ENCODE measurements around the gene OR52E5.

The OR52E5 gene

DNA sequence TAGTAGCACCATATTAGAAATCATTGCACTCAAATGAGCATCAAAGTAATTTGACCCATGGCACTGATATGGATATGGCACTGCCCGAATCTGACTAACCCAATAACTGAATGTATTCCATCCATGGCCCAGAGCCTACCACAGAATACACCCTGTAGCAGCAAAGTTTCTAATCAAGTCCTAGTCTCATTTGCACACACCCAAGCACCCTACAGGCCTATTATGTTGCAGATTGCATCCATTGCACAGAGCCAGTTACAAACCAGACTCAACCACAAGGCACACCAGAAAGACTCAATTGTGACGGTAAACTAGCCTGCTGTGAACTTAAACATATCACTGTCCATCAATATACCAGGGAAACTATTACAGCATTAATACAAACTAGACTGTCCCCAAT, 6.5 kb downstream of the OR52E5 start:
- H3K9me3 ChIP-seq (ENCODE audit: control insufficient read depth in 1 of 2, low read length in 2 of 2) = no peaks in the 10 kb centered on the region
- no peaks in the 10 kb centered on the region for H3K4me1 ChIP-seq (ENCODE audit: control insufficient read depth in 1 of 2, insufficient read depth in 2 of 2, low read length in 2 of 2)
- H3K27me3 ChIP-seq (ENCODE audit: low read depth, low read length) = no peaks in the 10 kb centered on the region
- H3K27ac ChIP-seq (ENCODE audit: low read length) = no peak overlapping the region
- no peaks in the 10 kb centered on the region for H3K36me3 ChIP-seq (ENCODE audit: control insufficient read depth in 1 of 2, insufficient read depth in 2 of 2, low read length in 2 of 2)
- no peak overlapping the region for H3K4me3 ChIP-seq (ENCODE audit: low read depth in 1 of 2, low read length in 2 of 2)

DNA sequence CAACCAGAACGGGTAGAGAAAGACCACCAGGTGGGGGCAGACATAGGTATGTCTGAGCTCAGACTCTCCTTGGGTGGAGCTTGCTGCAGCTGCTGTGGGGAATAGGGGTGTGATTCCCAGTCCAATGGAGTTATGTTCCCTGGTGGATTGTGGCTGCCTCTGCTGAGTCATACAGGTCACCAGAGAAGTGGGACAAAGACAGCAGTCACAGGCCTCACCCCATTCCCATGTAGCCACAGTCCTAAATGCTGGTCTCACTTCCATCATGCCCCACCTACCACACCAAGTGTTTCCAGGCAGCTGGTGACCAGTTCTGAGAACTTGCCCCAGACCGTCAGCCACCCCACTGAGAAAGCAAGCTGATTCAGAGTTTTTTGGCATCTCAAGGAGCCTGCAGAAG, 17.5 kb downstream of the OR52E5 start:
- H3K36me3 ChIP-seq (ENCODE audit: control insufficient read depth in 1 of 2, insufficient read depth in 2 of 2, low read length in 2 of 2) = no peaks in the 10 kb centered on the region
- H3K27ac ChIP-seq (ENCODE audit: low read length) = no peak overlapping the region
- H3K4me3 ChIP-seq (ENCODE audit: low read depth in 1 of 2, low read length in 2 of 2) = no peak overlapping the region
- no peaks in the 10 kb centered on the region for H3K27me3 ChIP-seq (ENCODE audit: low read depth, low read length)
- no peaks in the 10 kb centered on the region for H3K4me1 ChIP-seq (ENCODE audit: control insufficient read depth in 1 of 2, insufficient read depth in 2 of 2, low read length in 2 of 2)
- peaks cover 0 to 5% of the 10 kb centered on the region in 2 donors for H3K9me3 ChIP-seq (ENCODE audit: control insufficient read depth in 1 of 2, low read length in 2 of 2)

DNA sequence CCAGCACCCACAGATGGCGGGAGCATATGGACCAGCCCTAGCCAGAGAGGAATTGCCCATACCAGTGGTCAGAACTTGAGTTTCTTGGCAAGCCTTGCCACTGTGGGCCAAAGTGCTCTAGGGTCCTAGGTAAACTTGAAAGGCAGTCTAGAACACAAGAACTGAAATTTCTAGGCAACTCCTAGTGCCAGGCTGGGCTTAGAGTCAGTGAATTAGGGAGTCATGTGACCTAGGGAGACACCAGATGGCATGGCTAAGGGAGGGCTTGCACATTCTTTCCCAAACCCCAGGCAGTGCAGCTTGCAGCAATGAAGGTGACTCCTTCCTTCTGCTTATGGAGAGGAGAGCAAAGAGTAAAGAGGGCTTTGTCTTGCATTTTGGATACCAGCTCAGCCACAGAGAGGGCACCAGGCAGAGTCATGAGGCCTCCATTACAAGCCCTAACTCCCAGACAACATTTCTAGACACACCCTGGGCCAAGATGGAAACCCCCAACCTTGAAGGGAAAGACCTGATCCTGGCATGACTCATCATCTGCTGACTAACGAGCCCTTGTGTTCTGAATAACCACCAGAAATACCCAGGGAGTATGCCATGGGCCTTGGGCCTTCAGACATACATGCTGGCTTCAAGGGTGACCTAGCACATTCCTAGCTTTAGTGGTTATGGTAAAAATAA, 29.9 kb downstream of the OR52E5 start:
- Histone ChIP-seq H3K36me3 (ENCODE audit: control insufficient read depth in 1 of 2, insufficient read depth in 2 of 2, low read length in 2 of 2) (no peaks in the 10 kb centered on the region), H3K4me1 (ENCODE audit: control insufficient read depth in 1 of 2, insufficient read depth in 2 of 2, low read length in 2 of 2) (no peaks in the 10 kb centered on the region), H3K27me3 (ENCODE audit: low read depth, low read length) (no peaks in the 10 kb centered on the region), H3K27ac (ENCODE audit: low read length) (no peak overlapping the region), H3K4me3 (ENCODE audit: low read depth in 1 of 2, low read length in 2 of 2) (no peak overlapping the region), H3K9me3 (ENCODE audit: control insufficient read depth in 1 of 2, low read length in 2 of 2) (peaks cover 0 to 6% of the 10 kb centered on the region in 2 donors)

DNA sequence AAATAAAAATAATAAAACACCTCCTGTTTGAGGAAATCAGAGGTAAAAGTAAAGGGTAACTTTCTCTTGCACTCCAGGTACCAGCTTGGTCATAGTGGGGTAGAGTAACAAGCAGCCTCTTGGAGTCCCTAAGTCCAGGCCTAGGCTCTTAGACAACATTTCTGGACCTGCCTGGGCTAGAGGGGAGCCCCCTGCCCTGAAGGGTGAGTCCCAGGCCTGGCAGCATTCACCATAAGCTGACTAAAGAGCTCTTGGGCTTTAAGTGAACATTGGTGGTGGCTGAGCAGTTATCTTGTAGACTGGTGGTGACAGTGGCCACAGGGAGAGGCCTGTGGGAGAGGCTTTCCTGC, 30.4 kb downstream of the OR52E5 start:
- Histone ChIP-seq H3K36me3 (ENCODE audit: control insufficient read depth in 1 of 2, insufficient read depth in 2 of 2, low read length in 2 of 2) (no peaks in the 10 kb centered on the region), H3K9me3 (ENCODE audit: control insufficient read depth in 1 of 2, low read length in 2 of 2) (peaks cover 0 to 11% of the 10 kb centered on the region in 2 donors), H3K4me1 (ENCODE audit: control insufficient read depth in 1 of 2, insufficient read depth in 2 of 2, low read length in 2 of 2) (no peaks in the 10 kb centered on the region), H3K4me3 (ENCODE audit: low read depth in 1 of 2, low read length in 2 of 2) (no peak overlapping the region), H3K27ac (ENCODE audit: low read length) (no peak overlapping the region), H3K27me3 (ENCODE audit: low read depth, low read length) (no peaks in the 10 kb centered on the region)

DNA sequence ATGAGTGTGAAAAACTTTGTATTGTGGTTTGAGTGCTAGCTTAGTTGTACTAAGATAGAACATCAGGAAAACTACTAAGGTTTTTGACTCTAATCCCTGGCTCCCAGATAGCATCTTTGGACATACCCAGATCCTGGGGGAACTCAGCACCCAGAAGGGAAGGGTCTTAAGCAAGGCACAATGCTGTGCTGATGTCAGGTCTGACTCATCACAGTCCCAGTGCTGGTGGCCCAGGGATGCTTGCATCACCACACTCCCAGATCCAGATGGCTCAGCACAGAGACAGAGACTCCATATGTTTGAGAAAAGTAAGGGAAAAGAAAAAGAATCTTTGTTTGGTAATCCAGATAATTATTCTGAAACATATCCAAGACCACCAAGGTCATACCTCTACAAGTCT, 30.8 kb downstream of the OR52E5 start:
- Histone ChIP-seq H3K27me3 (ENCODE audit: low read depth, low read length) (no peaks in the 10 kb centered on the region), H3K36me3 (ENCODE audit: control insufficient read depth in 1 of 2, insufficient read depth in 2 of 2, low read length in 2 of 2) (no peaks in the 10 kb centered on the region), H3K4me3 (ENCODE audit: low read depth in 1 of 2, low read length in 2 of 2) (no peak overlapping the region), H3K4me1 (ENCODE audit: control insufficient read depth in 1 of 2, insufficient read depth in 2 of 2, low read length in 2 of 2) (no peaks in the 10 kb centered on the region), H3K9me3 (ENCODE audit: control insufficient read depth in 1 of 2, low read length in 2 of 2) (peaks cover 0 to 13% of the 10 kb centered on the region in 2 donors), H3K27ac (ENCODE audit: low read length) (no peak overlapping the region)

DNA sequence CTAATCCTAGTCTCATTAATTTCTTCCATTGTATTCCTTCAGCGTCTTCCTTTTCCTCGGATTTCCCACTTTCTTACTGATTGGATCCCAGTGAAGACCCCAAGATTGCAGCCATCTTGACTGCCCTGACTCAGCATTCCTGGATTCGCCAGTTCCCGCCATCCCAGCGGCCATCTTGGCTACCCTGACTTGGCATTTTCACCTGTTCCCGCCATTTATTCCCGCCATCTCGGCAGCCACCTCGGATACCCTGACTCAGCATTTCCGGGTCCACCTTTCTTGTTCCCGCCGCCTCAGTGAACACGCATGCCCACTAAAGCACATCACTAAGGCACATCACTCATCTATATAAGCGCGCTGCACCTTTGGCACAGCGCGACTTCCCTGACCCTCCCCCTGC, 35.3 kb downstream of the OR52E5 start:
- H3K36me3 ChIP-seq (ENCODE audit: control insufficient read depth in 1 of 2, insufficient read depth in 2 of 2, low read length in 2 of 2) = no peaks in the 10 kb centered on the region
- H3K4me3 ChIP-seq (ENCODE audit: low read depth in 1 of 2, low read length in 2 of 2) = no peak overlapping the region
- no peaks in the 10 kb centered on the region for H3K4me1 ChIP-seq (ENCODE audit: control insufficient read depth in 1 of 2, insufficient read depth in 2 of 2, low read length in 2 of 2)
- H3K27me3 ChIP-seq (ENCODE audit: low read depth, low read length) = no peaks in the 10 kb centered on the region
- no peak overlapping the region for H3K27ac ChIP-seq (ENCODE audit: low read length)
- H3K9me3 ChIP-seq (ENCODE audit: control insufficient read depth in 1 of 2, low read length in 2 of 2) = peaks cover 0 to 15% of the 10 kb centered on the region in 2 donors

DNA sequence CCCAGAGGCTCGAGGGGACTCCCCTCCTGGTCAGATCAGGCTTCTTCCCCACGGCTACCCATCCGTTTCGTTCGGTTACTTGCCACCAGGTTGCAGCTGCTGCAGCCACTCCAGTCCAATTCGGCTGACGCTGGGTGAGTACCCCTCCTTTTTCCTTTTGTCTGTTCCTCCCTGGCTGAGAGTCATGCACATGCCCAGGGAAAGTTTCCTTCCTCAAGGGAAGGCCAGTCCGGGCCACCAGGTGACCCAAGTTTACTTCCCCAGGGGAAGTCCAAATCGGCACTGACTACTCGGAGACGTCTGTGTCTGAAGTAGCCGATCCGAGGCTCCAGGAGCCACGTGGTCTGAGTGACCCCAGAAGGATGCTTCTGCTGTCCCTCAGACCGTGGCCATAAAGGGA, 35.8 kb downstream of the OR52E5 start:
- H3K9me3 ChIP-seq (ENCODE audit: control insufficient read depth in 1 of 2, low read length in 2 of 2) = peaks cover 0 to 15% of the 10 kb centered on the region in 2 donors
- no peaks in the 10 kb centered on the region for H3K4me1 ChIP-seq (ENCODE audit: control insufficient read depth in 1 of 2, insufficient read depth in 2 of 2, low read length in 2 of 2)
- H3K4me3 ChIP-seq (ENCODE audit: low read depth in 1 of 2, low read length in 2 of 2) = no peak overlapping the region
- H3K27ac ChIP-seq (ENCODE audit: low read length) = no peak overlapping the region
- H3K27me3 ChIP-seq (ENCODE audit: low read depth, low read length) = no peaks in the 10 kb centered on the region
- H3K36me3 ChIP-seq (ENCODE audit: control insufficient read depth in 1 of 2, insufficient read depth in 2 of 2, low read length in 2 of 2) = no peaks in the 10 kb centered on the region

DNA sequence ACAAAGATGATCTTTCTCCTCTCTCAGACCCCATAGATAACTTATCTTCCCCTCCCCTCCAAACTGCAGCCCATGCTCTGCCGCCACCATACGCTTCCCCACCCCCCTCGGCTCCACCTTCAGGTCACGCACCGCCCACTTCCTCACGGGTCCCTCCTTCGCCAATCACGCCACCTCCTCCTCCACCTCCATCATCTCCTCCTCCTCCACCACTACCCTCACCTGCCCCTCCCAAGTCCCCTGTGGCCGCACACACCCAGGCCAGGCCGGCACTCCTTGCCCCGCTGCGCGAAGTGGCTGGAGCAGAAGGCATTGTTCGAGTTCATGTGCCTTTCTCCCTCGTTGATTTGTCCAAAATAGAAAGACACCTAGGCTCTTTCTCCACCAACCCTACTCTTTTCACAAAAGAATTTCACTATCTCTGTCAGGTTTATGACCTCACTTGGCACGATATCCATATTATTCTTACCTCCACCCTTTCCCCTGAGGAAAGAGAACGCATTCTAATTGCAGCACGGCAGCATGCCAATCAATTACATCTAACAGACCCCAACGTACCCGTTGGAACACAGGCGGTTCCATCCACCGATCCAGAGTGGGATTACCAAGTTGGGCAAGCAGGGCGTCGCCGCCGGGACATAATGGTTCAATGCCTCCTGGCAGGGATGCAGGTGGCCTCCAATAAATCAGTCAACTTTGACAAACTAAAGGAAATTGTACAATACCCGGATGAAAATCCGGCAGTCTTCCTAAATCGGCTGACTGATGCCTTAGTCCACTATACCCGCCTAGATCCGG, 36.8 kb downstream of the OR52E5 start:
- Histone ChIP-seq H3K27me3 (ENCODE audit: low read depth, low read length) (no peaks in the 10 kb centered on the region), H3K27ac (ENCODE audit: low read length) (no peak overlapping the region), H3K9me3 (ENCODE audit: control insufficient read depth in 1 of 2, low read length in 2 of 2) (peaks cover 0 to 13% of the 10 kb centered on the region in 2 donors), H3K4me1 (ENCODE audit: control insufficient read depth in 1 of 2, insufficient read depth in 2 of 2, low read length in 2 of 2) (no peaks in the 10 kb centered on the region), H3K36me3 (ENCODE audit: control insufficient read depth in 1 of 2, insufficient read depth in 2 of 2, low read length in 2 of 2) (no peaks in the 10 kb centered on the region), H3K4me3 (ENCODE audit: low read depth in 1 of 2, low read length in 2 of 2) (no peak overlapping the region)

DNA sequence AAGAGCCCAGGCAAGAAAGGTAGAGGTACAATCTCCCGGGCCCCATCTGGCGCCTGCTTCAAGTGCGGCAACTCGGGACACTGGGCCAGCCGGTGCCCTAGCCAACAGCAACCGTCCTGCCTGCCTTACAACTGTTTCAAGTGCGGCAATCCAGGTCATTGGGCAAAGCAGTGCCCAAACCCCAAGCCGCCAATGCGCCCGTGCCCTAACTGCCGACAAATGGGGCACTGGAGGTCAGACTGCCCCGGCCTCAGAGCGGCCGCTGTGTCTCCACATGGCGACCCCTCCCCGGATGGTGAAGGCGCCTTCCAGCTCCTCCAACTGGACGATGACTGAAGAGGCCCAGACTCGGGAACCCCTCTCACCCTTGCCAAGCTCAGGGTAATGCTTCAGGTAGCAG, 37.6 kb downstream of the OR52E5 start:
- peaks cover 0 to 13% of the 10 kb centered on the region in 2 donors for H3K9me3 ChIP-seq (ENCODE audit: control insufficient read depth in 1 of 2, low read length in 2 of 2)
- H3K27me3 ChIP-seq (ENCODE audit: low read depth, low read length) = no peaks in the 10 kb centered on the region
- H3K27ac ChIP-seq (ENCODE audit: low read length) = no peak overlapping the region
- no peaks in the 10 kb centered on the region for H3K4me1 ChIP-seq (ENCODE audit: control insufficient read depth in 1 of 2, insufficient read depth in 2 of 2, low read length in 2 of 2)
- H3K36me3 ChIP-seq (ENCODE audit: control insufficient read depth in 1 of 2, insufficient read depth in 2 of 2, low read length in 2 of 2) = no peaks in the 10 kb centered on the region
- no peak overlapping the region for H3K4me3 ChIP-seq (ENCODE audit: low read depth in 1 of 2, low read length in 2 of 2)

DNA sequence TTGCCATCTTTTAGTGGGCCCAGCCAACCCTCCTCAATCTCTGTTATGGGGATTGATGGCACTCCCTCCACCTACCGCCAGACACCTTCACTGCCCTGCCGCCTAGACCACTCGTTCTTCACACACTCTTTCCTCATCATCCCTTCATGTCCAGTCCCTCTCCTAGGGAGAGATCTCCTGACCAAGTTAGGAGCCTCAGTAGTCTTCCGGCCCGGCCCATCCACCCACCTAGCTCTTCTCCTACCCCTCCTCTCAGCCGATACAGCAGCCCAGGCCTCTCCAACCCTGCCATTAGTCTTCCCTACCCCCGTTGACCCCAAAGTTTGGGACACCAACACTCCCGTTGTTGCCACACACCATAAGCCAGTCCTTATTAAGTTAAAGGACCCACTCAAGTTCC, 38.1 kb downstream of the OR52E5 start:
- Histone ChIP-seq H3K27ac (ENCODE audit: low read length) (no peak overlapping the region), H3K9me3 (ENCODE audit: control insufficient read depth in 1 of 2, low read length in 2 of 2) (peaks cover 0 to 13% of the 10 kb centered on the region in 2 donors), H3K4me1 (ENCODE audit: control insufficient read depth in 1 of 2, insufficient read depth in 2 of 2, low read length in 2 of 2) (no peaks in the 10 kb centered on the region), H3K27me3 (ENCODE audit: low read depth, low read length) (no peaks in the 10 kb centered on the region), H3K4me3 (ENCODE audit: low read depth in 1 of 2, low read length in 2 of 2) (no peak overlapping the region), H3K36me3 (ENCODE audit: control insufficient read depth in 1 of 2, insufficient read depth in 2 of 2, low read length in 2 of 2) (no peaks in the 10 kb centered on the region)

DNA sequence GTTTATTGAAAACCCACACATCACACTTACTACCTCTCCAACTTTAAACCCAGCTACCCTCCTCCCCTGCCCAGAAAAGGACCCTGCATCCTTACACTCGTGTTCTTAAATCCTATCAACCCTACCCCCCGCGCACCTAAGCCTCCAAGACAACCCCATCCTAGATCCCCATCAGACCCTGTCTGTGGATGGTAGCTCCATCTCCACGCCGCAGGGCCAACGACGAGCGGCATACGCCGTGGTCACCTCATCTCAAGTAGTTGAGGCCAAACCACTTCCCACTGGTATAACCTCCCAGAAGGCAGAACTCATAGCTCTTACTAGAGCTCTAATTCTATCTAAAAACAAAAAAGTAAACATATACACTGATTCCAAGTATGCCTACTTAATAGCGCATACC, 39.7 kb downstream of the OR52E5 start:
- Histone ChIP-seq H3K27ac (ENCODE audit: low read length) (no peak overlapping the region), H3K9me3 (ENCODE audit: control insufficient read depth in 1 of 2, low read length in 2 of 2) (peaks cover 0 to 13% of the 10 kb centered on the region in 2 donors), H3K36me3 (ENCODE audit: control insufficient read depth in 1 of 2, insufficient read depth in 2 of 2, low read length in 2 of 2) (no peaks in the 10 kb centered on the region), H3K4me3 (ENCODE audit: low read depth in 1 of 2, low read length in 2 of 2) (no peak overlapping the region), H3K4me1 (ENCODE audit: control insufficient read depth in 1 of 2, insufficient read depth in 2 of 2, low read length in 2 of 2) (no peaks in the 10 kb centered on the region), H3K27me3 (ENCODE audit: low read depth, low read length) (no peaks in the 10 kb centered on the region)

All from muscle layer of duodenum (tissue), 2 donors.